ENCODE data around the gene ADIPOR1.
A peak's percentile ranks its signal among the peaks of the same experiment; 100 is the strongest.
"Not testable (repeated sequence)": the region's sequence is repeated elsewhere in the genome, so short reads cannot be mapped to it uniquely, and the experiment has no call there.

Gene ADIPOR1

GRCh38 chr1:202957733-202958543 is at the start of gene ADIPOR1:
ADIPOR1 (minus strand) TSS chr1:202958312; CDS start chr1:202951070, 7,242 bp downstream.
- peak; percentile 91 for DNase-seq

GRCh38 chr1:203006948-203007871 is 49.1 kb upstream of the ADIPOR1 start, which contains the start of gene TMEM183A:
TMEM183A (plus strand) TSS chr1:203007374; CDS start chr1:203007466, 92 bp downstream.
- peak; percentile 98 for DNase-seq

GRCh38 chr1:203005395-203006142 is 47.5 kb upstream of the ADIPOR1 start:
- DNase-seq: peak; percentile 82

GRCh38 chr1:203002951-203003350 is 44.8 kb upstream of the ADIPOR1 start:
- no peak for DNase-seq

GRCh38 chr1:203001986-203002385 is 43.9 kb upstream of the ADIPOR1 start:
- no peak for DNase-seq

GRCh38 chr1:203000217-203000944 is 42.3 kb upstream of the ADIPOR1 start:
- DNase-seq: no peak

GRCh38 chr1:202998836-202999750 is 41.0 kb upstream of the ADIPOR1 start:
- peak; percentile 67 for DNase-seq

- no peak for DNase-seq
These were observed 36.6 kb upstream of the ADIPOR1 start for GRCh38 chr1:202994756-202995155.

- no peak for DNase-seq
These were observed 33.0 kb upstream of the ADIPOR1 start for GRCh38 chr1:202991112-202991511.

GRCh38 chr1:202989879-202990278 is 31.8 kb upstream of the ADIPOR1 start:
- DNase-seq: peak; percentile 57

GRCh38 chr1:202987922-202988583 is 29.9 kb upstream of the ADIPOR1 start:
- no peak for DNase-seq

GRCh38 chr1:202987255-202987654 is 29.1 kb upstream of the ADIPOR1 start:
- DNase-seq: no peak

- not testable (repeated sequence) for DNase-seq
These were observed 28.0 kb upstream of the ADIPOR1 start for GRCh38 chr1:202986120-202986519.

- DNase-seq: peak; percentile 80
These were observed 24.8 kb upstream of the ADIPOR1 start for GRCh38 chr1:202982715-202983430.

- no peak for DNase-seq
These were observed 23.8 kb upstream of the ADIPOR1 start for GRCh38 chr1:202981939-202982338.

GRCh38 chr1:202979459-202979858 is 21.3 kb upstream of the ADIPOR1 start:
- no peak for DNase-seq

GRCh38 chr1:202976633-202977032 is 18.5 kb upstream of the ADIPOR1 start:
- DNase-seq: peak; percentile 68

- DNase-seq: no peak
These were observed 16.7 kb upstream of the ADIPOR1 start for GRCh38 chr1:202974856-202975255.

- DNase-seq: no peak
These were observed 13.9 kb upstream of the ADIPOR1 start for GRCh38 chr1:202972046-202972445.

GRCh38 chr1:202968895-202969295 is 10.8 kb upstream of the ADIPOR1 start:
- peak; percentile 87 for DNase-seq
